Measurements from ENCODE around the gene DHPS. TPM values are rescaled to one million over a fixed set of nuclear protein-coding genes. Genes with fewer than 3 reads are reported as not detected.

DHPS gene
- total RNA-seq, 3 donors from 2014 or later (not counting 1 experiment from before 2014, with no cell fraction given) = 143 to 193 (median 145) TPM

- intact Hi-C loops (cut with micrococcal nuclease) = loop anchor here (1.0 to 5.0 kb wide), 3 partner anchors 12 to 59 kb away; partner anchors contain the start of genes DHPS, TNPO2, ZNF490 and ZNF791
- DNase-seq (peak; percentile 73 to 87), ATAC-seq (peak; percentile 49 to 70 (median 59))
- under 1% methylated on average over 24 of the region's 24 CpGs for WGBS (ENCODE audit: insufficient coverage)
- Histone ChIP-seq H3K27ac (ENCODE audit: low read length) (peak overlapping the region; percentile 96), H3K27me3 (ENCODE audit: control insufficient read depth, insufficient read depth, low read length) (no peaks in the 10 kb centered on the region), H3K36me3 (ENCODE audit: control insufficient read depth, insufficient read depth, low read length) (peaks cover 12% of the 10 kb centered on the region), H3K4me1 (ENCODE audit: control insufficient read depth, insufficient read depth, low read length) (peaks cover 58% of the 10 kb centered on the region), H3K4me3 (ENCODE audit: low read length) (peak overlapping the region; percentile 84), H3K9me3 (ENCODE audit: control insufficient read depth, insufficient read depth, low read length) (no peaks in the 10 kb centered on the region)
- Mint-ChIP-seq H3K36me3 (no peaks in the 10 kb centered on the region), H3K9me3 (no peaks in the 10 kb centered on the region), H3K4me1 (peaks cover 48 to 64% of the 10 kb centered on the region in 2 donors), H3K4me3 (peak overlapping the region; percentile 97), H3K27ac (peak overlapping the region; percentile 98), H3K27me3 (ENCODE audit: low read depth in 2 of 2) (no peaks in the 10 kb centered on the region)
- no peak for TF ChIP-seq CTCF (IDR thresholded peaks at IDR 0.05)
These were observed 12.8 kb downstream of the DHPS start for GRCh38 chr19:12668932-12669269.

- Histone ChIP-seq H3K9me3 (ENCODE audit: control insufficient read depth, insufficient read depth, low read length) (no peaks in the 10 kb centered on the region), H3K4me1 (ENCODE audit: control insufficient read depth, insufficient read depth, low read length) (peaks cover 59% of the 10 kb centered on the region), H3K36me3 (ENCODE audit: control insufficient read depth, insufficient read depth, low read length) (peaks cover 16% of the 10 kb centered on the region), H3K27ac (ENCODE audit: low read length) (peak overlapping the region; percentile 96), H3K27me3 (ENCODE audit: control insufficient read depth, insufficient read depth, low read length) (no peaks in the 10 kb centered on the region), H3K4me3 (ENCODE audit: low read length) (peak overlapping the region; percentile 84)
- no peak for TF ChIP-seq CTCF (IDR thresholded peaks at IDR 0.05)
- 92% methylated on average over 8 of the region's 8 CpGs for WGBS (ENCODE audit: insufficient coverage)
- Mint-ChIP-seq H3K4me1 (peaks cover 47 to 61% of the 10 kb centered on the region in 2 donors), H3K9me3 (no peaks in the 10 kb centered on the region), H3K27ac (peak overlapping the region; percentile 98), H3K4me3 (peak overlapping the region; percentile 97), H3K36me3 (no peaks in the 10 kb centered on the region), H3K27me3 (ENCODE audit: low read depth in 2 of 2) (no peaks in the 10 kb centered on the region)
- intact Hi-C loops (cut with micrococcal nuclease) = loop anchor here (5.0 kb wide), 1 partner anchor 54 kb away; the partner anchor contains the start of gene TNPO2
- ATAC-seq (no peak), DNase-seq (no peak)
These were observed 13.3 kb downstream of the DHPS start for GRCh38 chr19:12668346-12668745.

GRCh38 chr19:12667731-12668302, 13.9 kb downstream of the DHPS start:
- peak overlapping the region; percentile 97 for H3K4me3 Mint-ChIP-seq
- H3K4me1 Mint-ChIP-seq = peaks cover 47 to 61% of the 10 kb centered on the region in 2 donors
- H3K9me3 Mint-ChIP-seq = no peaks in the 10 kb centered on the region
- no peak for TF ChIP-seq CTCF (IDR thresholded peaks at IDR 0.05)
- H3K27ac Mint-ChIP-seq = peak overlapping the region; percentile 98
- Histone ChIP-seq H3K9me3 (ENCODE audit: control insufficient read depth, insufficient read depth, low read length) (no peaks in the 10 kb centered on the region), H3K27me3 (ENCODE audit: control insufficient read depth, insufficient read depth, low read length) (no peaks in the 10 kb centered on the region), H3K4me3 (ENCODE audit: low read length) (no peak overlapping the region), H3K36me3 (ENCODE audit: control insufficient read depth, insufficient read depth, low read length) (peaks cover 18% of the 10 kb centered on the region), H3K4me1 (ENCODE audit: control insufficient read depth, insufficient read depth, low read length) (peaks cover 59% of the 10 kb centered on the region), H3K27ac (ENCODE audit: low read length) (peak overlapping the region; percentile 96)
- WGBS (ENCODE audit: insufficient coverage) = 97% methylated on average over 3 of the region's 4 CpGs
- DNase-seq = no peak
- no peak for ATAC-seq
- H3K27me3 Mint-ChIP-seq (ENCODE audit: low read depth in 2 of 2) = no peaks in the 10 kb centered on the region
- no peaks in the 10 kb centered on the region for H3K36me3 Mint-ChIP-seq
- intact Hi-C loops (cut with micrococcal nuclease) = loop anchor here (5.0 kb wide), 1 partner anchor 54 kb away; the partner anchor contains the start of gene TNPO2

Measured in natural killer cell (primary cell).